HepG2 (cell line): ENCODE results near the gene TEAD1.

ENCODE experiments used
- CBX5 ChIP-seq: sonication (generic); formaldehyde crosslinking; IDR thresholded peaks from 2 replicates; pipeline ENCODE4 v1.4.0; 2020; ENCODE audit warnings: missing genetic modification reagents, borderline replicate concordance
- KDM5A ChIP-seq: fragments of 200-600 bp; sonication (generic); IDR thresholded peaks from 2 replicates; pipeline ENCODE4 v1.7.0; 2018; ENCODE audit warnings: antibody characterized with exemption, mild to moderate bottlenecking, low read length, borderline replicate concordance
- KMT2B ChIP-seq: IDR thresholded peaks from 2 replicates; pipeline ENCODE4 v1.6.1; 2016; ENCODE audit warnings: missing genetic modification reagents, missing compliant biosample characterization
- MXD4 ChIP-seq: IDR thresholded peaks from 2 replicates; pipeline ENCODE4 v1.6.1; 2016; ENCODE audit warnings: mild to moderate bottlenecking, missing biosample characterization, missing genetic modification reagents
- REST ChIP-seq, 2 experiments: IDR thresholded peaks; 2 replicates each; pipeline ENCODE4 v1.6.1; 2011 to 2012; ENCODE audit warnings: low read length in 2 of 2, borderline replicate concordance in 1 of 2, low read depth in 1 of 2, mild to moderate bottlenecking in 1 of 2, moderate library complexity in 1 of 2
- SMAD1 ChIP-seq: sonication (generic); formaldehyde crosslinking; IDR thresholded peaks from 2 replicates; pipeline ENCODE4 v1.4.0; 2020; ENCODE audit warnings: missing genetic modification reagents, low read depth, mild to moderate bottlenecking, borderline replicate concordance
- SMC3 ChIP-seq: IDR thresholded peaks from 2 replicates; pipeline ENCODE4 v1.6.1; 2011; ENCODE audit warnings: low read length, improper control_type of control experiment
- SOX13 ChIP-seq, 3 experiments: fragments of 450-650 bp in 1 of 3; sonication (generic) in 1 of 3; formaldehyde crosslinking in 1 of 3; IDR thresholded peaks in 2 of 3; conservative IDR thresholded peaks in 1 of 3; 2 replicates each; pipeline versions ENCODE4 v1.5.0 to v1.6.1; 2016 to 2020; ENCODE audit warnings: antibody characterized with exemption in 1 of 3, mild to moderate bottlenecking in 1 of 3, missing compliant biosample characterization in 1 of 3, missing genetic modification reagents in 1 of 3, moderate library complexity in 1 of 3
- TAF1 ChIP-seq: sonication (generic); formaldehyde crosslinking; IDR thresholded peaks from 2 replicates; pipeline ENCODE4 v1.4.0; 2020; ENCODE audit warnings: missing genetic modification reagents
- TFE3 ChIP-seq: IDR thresholded peaks from 2 replicates; pipeline ENCODE4 v1.6.1; 2016
- ZBTB21 ChIP-seq: sonication (generic); formaldehyde crosslinking; IDR thresholded peaks from 2 replicates; pipeline ENCODE4 v1.4.0; 2020; ENCODE audit warnings: missing genetic modification reagents
- ZFX ChIP-seq: sonication (generic); formaldehyde crosslinking; IDR thresholded peaks from 2 replicates; pipeline ENCODE4 v1.4.0; 2020; ENCODE audit warnings: mild to moderate bottlenecking, low read depth, missing genetic modification reagents, moderate library complexity
- ZSCAN9 ChIP-seq: IDR thresholded peaks from 2 replicates; pipeline ENCODE4 v1.6.1; 2016; ENCODE audit warnings: borderline replicate concordance

GRCh38 chr11:12900496-12900895 is 226.3 kb downstream of the TEAD1 start:
- no peak for TF ChIP-seq SOX13 (IDR thresholded peaks at IDR 0.05)
- no peak for TF ChIP-seq SOX13 (CRISPR knock-in tag; conservative IDR thresholded peaks at IDR 0.05 in 1 of 2, IDR thresholded peaks at IDR 0.05 in 1 of 2)
- TF ChIP-seq SMAD1 (CRISPR knock-in tag) = no peak
- no peak for TF ChIP-seq SMC3
- TF ChIP-seq REST (IDR thresholded peaks at IDR 0.05; ENCODE audit: borderline replicate concordance in 1 of 2, low read depth in 1 of 2, low read length in 2 of 2) = no peak
- no peak for TF ChIP-seq ZSCAN9 (CRISPR knock-in tag)
- TF ChIP-seq ZBTB21 (CRISPR knock-in tag) = no peak
- TF ChIP-seq ZFX (CRISPR knock-in tag) = no peak
- TF ChIP-seq CBX5 = no peak
- TF ChIP-seq TAF1 = no peak
- no peak for TF ChIP-seq TFE3
- no peak for TF ChIP-seq KMT2B (CRISPR knock-in tag)
- no peak for TF ChIP-seq KDM5A
- TF ChIP-seq MXD4 = no peak
